Right lobe of liver (tissue), 6 donors: ENCODE measurements around the gene SEMG2. TPM values are rescaled to one million over a fixed set of nuclear protein-coding genes. Genes with fewer than 3 reads are reported as not detected.

ENCODE experiments used
- ATAC-seq, 4 donors: fragments of 200-7000 bp; cut with Tn5 transposase; one replicate each; pipeline ENCODE4 v1.9.1; 2020; ENCODE audit warnings: mild to moderate bottlenecking in 4 of 4, moderate library complexity in 4 of 4
- DNase-seq, 3 donors: peaks; one replicate each; pipeline ENCODE4 v3.0.0-alpha.2; 2020
- H3K27ac ChIP-seq, 3 donors: fragments of 200-600 bp; one replicate each; pipeline ENCODE4 v1.8.0; 2022
- H3K27me3 ChIP-seq, 2 donors: fragments of 200-600 bp; one replicate each; pipeline ENCODE4 v1.8.0; 2022
- H3K36me3 ChIP-seq, 4 donors: fragments of 200-600 bp; sonication (generic) in 1 of 4; one replicate each; pipeline versions ENCODE4 v1.5.1 to v1.8.0; 2017 to 2022; ENCODE audit warnings: control low read depth in 1 of 4
- H3K4me1 ChIP-seq, 4 donors: fragments of 200-600 bp; sonication (generic) in 1 of 4; one replicate each; pipeline versions ENCODE4 v1.5.1 to v1.8.0; 2017 to 2022; ENCODE audit warnings: control low read depth in 1 of 4
- H3K4me3 ChIP-seq, 3 donors: fragments of 200-600 bp; one replicate each; pipeline ENCODE4 v1.8.0; 2022
- H3K9me3 ChIP-seq, 4 donors: fragments of 200-600 bp; sonication (generic) in 1 of 4; one replicate each; pipeline versions ENCODE4 v1.5.1 to v1.8.0; 2017 to 2022; ENCODE audit warnings: control low read depth in 1 of 4
- CTCF ChIP-seq, 4 donors: fragments of 200-600 bp in 3 of 4; fragments of 450-650 bp in 1 of 4; IDR thresholded peaks; one replicate each; pipeline versions ENCODE4 v1.5.1 to v1.8.0; 2016 to 2022; ENCODE audit warnings: antibody characterized with exemption in 4 of 4, mild to moderate bottlenecking in 2 of 4
- POLR2A ChIP-seq: fragments of 450-650 bp; IDR thresholded peaks from one replicate; pipeline ENCODE4 v1.6.1; 2017; ENCODE audit warnings: antibody characterized with exemption, mild to moderate bottlenecking
- WGBS: methylation state at CpG from one replicate; pipeline ENCODE4 v1.1.6; 2018; ENCODE audit warnings: low coverage, low lambda C conversion rate; ENCODE audit not compliant: insufficient coverage; ENCODE audit errors: missing lambda C conversion rate; 5-methylcytosine and 5-hydroxymethylcytosine counted together
- intact Hi-C, 2 donors: fragments of 100-400 bp; cut with DNase I; formaldehyde crosslinking; loops; one replicate each; pipeline versions ENCODE4 v1.11.2 to v1.14.1; 2022
- total RNA-seq, 6 experiments: library from RNA; depleted of rRNA in 2 of 6; stranded (reverse); fragments of >200 nt in 2 of 6; fragmentation: NEBNext Ultra II Directional in 3 of 6; extraction: Animal tissue kit (Norgen Biotek cat#: 25700) in 3 of 6; gene quantifications; one replicate each; pipeline versions ENCODE4 v1.1.0 to v1.2.4, GENCODE V29; 2016 to 2023
- donor health status: DM: no; HTN: yes; CAD: no.
- donor health status: DM: no; HTN: no; CAD: no.
- donor health status: DM: no; HTN: no; CAD: no.
- donor health status: DM: no; HTN: yes; CAD: no.
- donor health status: DM: no; HTN: yes; CAD: no.

The SEMG2 gene
- total RNA-seq, 6 experiments from 2014 or later: not detected

GRCh38 chr20:45251884-45252560, 30.8 kb downstream of the SEMG2 start:
- Histone ChIP-seq H3K9me3 (no peaks in the 10 kb centered on the region), H3K27ac (no peak overlapping the region), H3K36me3 (no peaks in the 10 kb centered on the region), H3K4me1 (peaks cover 0 to 35% (median 11%) of the 10 kb centered on the region in 4 donors), H3K4me3 (no peak overlapping the region), H3K27me3 (no peaks in the 10 kb centered on the region)
- no peak for ATAC-seq
- WGBS: 40% methylated on average over 5 of the region's 5 CpGs
- intact Hi-C loops: no loop called here
- TF ChIP-seq POLR2A: no peak
- TF ChIP-seq CTCF (IDR thresholded peaks at IDR 0.05): no peak
- no peak for DNase-seq

GRCh38 chr20:45253261-45253660, 32.1 kb downstream of the SEMG2 start:
- Histone ChIP-seq H3K27me3 (no peaks in the 10 kb centered on the region), H3K4me1 (peaks cover 0 to 35% (median 11%) of the 10 kb centered on the region in 4 donors), H3K4me3 (no peak overlapping the region), H3K27ac (no peak overlapping the region), H3K9me3 (no peaks in the 10 kb centered on the region), H3K36me3 (no peaks in the 10 kb centered on the region)
- WGBS: 88% methylated on average over 2 of the region's 4 CpGs
- peak in 1 of 4 donors; percentile 67 for ATAC-seq
- no peak for TF ChIP-seq POLR2A
- intact Hi-C loops: no loop called here
- DNase-seq: peak in 1 of 3 donors; percentile 49

- H3K36me3 ChIP-seq: no peaks in the 10 kb centered on the region
- WGBS: 11% methylated on average over 6 of the region's 7 CpGs
- ATAC-seq: peak; percentile 86 to 91 (median 88)
- TF ChIP-seq POLR2A (peak; percentile 79), CTCF (IDR thresholded peaks at IDR 0.05) (no peak)
- no peaks in the 10 kb centered on the region for H3K9me3 ChIP-seq
- H3K4me3 ChIP-seq: peak within 1 kb of the TSS; percentile 19 to 22 (median 21)
- peak; percentile 55 to 88 (median 77) for DNase-seq
- peak within 1 kb of the TSS; percentile 78 to 94 (median 91) for H3K27ac ChIP-seq
- no peaks in the 10 kb centered on the region for H3K27me3 ChIP-seq
- H3K4me1 ChIP-seq: peaks cover 0 to 35% (median 11%) of the 10 kb centered on the region in 4 donors
- intact Hi-C loops: no loop called here
Observed at GRCh38 chr20:45254383-45255262, 33.5 kb downstream of the SEMG2 start, which contains the start of gene SLPI. Gene SLPI (minus strand): TSS chr20:45254564. CDS start chr20:45254543, 21 bp downstream.

GRCh38 chr20:45257161-45257560, 36.0 kb downstream of the SEMG2 start:
- TF ChIP-seq CTCF (IDR thresholded peaks at IDR 0.05): no peak
- TF ChIP-seq POLR2A: no peak
- WGBS: 94% methylated on average over 3 of the region's 3 CpGs
- Histone ChIP-seq H3K36me3 (no peaks in the 10 kb centered on the region), H3K27ac (no peak overlapping the region), H3K27me3 (no peaks in the 10 kb centered on the region), H3K4me3 (no peak overlapping the region), H3K4me1 (peaks cover 0 to 21% (median 7%) of the 10 kb centered on the region in 4 donors), H3K9me3 (no peaks in the 10 kb centered on the region)
- intact Hi-C loops: no loop called here
- ATAC-seq (no peak), DNase-seq (no peak)

- intact Hi-C loops: no loop called here
Observed at GRCh38 chr20:45257711-45258110, 36.5 kb downstream of the SEMG2 start.

More at GRCh38 chr20:45257711-45258110, 36.5 kb downstream of the SEMG2 start:
- WGBS: 74% methylated on average over 7 of the region's 7 CpGs
- Histone ChIP-seq H3K9me3 (no peaks in the 10 kb centered on the region), H3K4me1 (peaks cover 0 to 17% (median 7%) of the 10 kb centered on the region in 4 donors), H3K4me3 (no peak overlapping the region), H3K27me3 (no peaks in the 10 kb centered on the region), H3K36me3 (no peaks in the 10 kb centered on the region), H3K27ac (no peak overlapping the region)
- no peak for ATAC-seq
- DNase-seq: no peak
- TF ChIP-seq POLR2A: no peak
- TF ChIP-seq CTCF (IDR thresholded peaks at IDR 0.05): no peak
